ENCODE measurements around the gene PPP1R7. TPM values are rescaled to one million over a fixed set of nuclear protein-coding genes. Genes with fewer than 3 reads are reported as not detected.

The PPP1R7 gene
- total RNA-seq, 2 donors from 2014 or later: 81.6 to 98.9 TPM

DNA sequence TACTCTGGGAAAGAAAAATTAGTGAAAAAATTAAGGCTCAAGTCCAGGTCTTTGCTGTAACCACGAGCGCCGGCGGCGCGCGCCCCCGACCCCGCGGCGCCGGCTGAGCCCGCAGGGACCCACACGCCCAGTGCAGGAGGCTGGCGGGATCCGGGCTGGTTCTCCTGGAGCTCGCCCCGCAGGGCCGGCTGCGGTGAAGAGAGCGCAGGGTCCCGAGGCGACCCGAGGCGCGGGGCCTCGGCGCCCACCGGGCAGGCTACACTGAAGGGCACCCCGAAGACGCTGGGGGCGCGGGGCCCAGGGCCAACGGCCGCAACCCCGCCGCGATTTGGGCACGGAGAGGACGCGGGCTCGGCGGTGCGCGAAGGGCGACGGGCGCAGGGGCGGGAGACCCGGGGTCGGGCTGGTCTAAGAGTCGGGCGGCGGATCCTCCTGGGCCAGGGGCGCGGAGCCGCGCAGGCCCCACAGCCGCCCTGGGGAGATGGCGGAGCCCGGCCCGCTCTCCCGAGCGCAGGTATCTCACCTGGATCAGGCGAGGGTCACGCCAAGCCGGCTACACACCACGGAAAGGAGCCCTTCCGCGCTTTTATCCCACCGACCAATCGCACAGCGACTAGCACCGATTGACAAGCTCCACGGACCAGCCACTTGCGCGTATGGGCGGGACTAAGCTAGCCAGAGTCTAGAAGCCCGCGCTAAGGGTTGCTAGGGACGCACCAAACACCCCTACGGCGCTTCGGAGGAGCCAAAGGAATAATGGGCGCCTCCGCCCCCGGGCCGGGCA lies 1.2 kb upstream of the PPP1R7 start, which contains the start of gene PASK:
PASK (minus strand) TSS at position 582 of the 784 bp plus-strand sequence. CDS start 6,440 bp downstream, outside the sequence.
- Mint-ChIP-seq H3K27ac (peak within 1 kb of the TSS; percentile 91 to 95), H3K9me3 (no peaks in the 10 kb centered on the region), H3K36me3 (peaks cover 14 to 28% of the 10 kb centered on the region in 2 donors)
- peak; percentile 87 to 88 for ATAC-seq
- peak; percentile 92 to 94 for DNase-seq (ENCODE audit: low spot score in 2 of 2)

DNA sequence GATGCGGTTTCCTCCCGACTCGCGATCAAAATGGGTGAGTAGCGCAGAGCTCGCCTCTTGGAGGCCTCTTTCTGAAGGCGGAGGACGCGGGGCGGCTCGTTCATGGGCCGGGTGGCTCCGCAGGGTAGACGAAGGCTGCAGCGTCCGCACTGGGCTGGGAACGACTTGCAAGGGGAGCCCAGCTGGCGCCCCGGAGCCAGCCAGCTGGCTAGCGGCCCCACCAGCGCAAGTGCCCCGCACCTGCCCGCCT lies 667 bp upstream of the PPP1R7 start:
- ATAC-seq: no peak
- Mint-ChIP-seq H3K9me3 (no peaks in the 10 kb centered on the region), H3K27ac (peak overlapping the region; percentile 91 to 95), H3K36me3 (peaks cover 14 to 28% of the 10 kb centered on the region in 2 donors)
- DNase-seq (ENCODE audit: low spot score in 2 of 2): no peak

DNA sequence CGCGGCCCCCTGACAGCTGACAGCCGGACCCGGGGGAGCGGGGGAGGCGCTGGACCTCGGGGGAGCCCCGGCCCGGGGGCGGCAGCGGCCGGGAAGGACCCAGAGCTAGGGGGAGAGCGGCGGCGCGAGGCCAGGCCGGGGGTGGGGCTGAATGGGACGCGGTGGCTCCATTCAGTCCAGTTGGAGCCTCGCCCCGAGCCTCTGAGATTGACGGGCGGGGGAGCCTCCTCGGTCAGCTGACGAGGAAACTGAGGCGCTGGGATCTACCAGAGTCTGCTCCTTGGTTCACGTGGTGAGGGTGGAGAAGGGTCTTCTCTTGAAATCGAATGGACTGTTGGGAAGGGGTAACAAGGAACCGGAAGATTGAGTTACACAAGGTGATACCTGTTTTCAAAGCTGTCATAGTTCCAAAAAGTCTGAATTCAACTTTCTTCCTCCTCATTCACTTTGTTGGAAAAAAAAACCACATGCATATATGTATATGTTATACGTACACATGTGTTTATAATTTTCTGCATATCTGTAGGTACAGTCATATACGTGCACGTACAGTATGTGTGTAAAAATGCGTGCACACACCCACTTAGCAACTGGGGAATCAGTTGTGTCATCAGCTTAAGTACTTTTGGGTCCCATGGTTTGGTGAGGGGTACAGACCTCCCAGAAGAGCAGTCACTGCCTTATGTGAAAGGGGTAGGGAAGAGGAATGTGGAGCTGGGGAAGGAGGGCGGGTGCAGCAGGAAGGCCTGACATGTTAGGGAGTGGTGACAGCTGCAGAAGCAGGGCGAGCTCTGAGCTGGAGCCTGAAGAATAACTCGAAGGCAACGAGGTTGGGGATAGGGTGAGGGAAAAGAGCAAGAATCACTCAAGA lies 628 bp downstream of the PPP1R7 start:
- DNase-seq (ENCODE audit: low spot score in 2 of 2) (no peak), ATAC-seq (peak in 1 of 2 donors; percentile 26)
- no peaks in the 10 kb centered on the region for H3K9me3 Mint-ChIP-seq
- H3K36me3 Mint-ChIP-seq: peaks cover 14 to 28% of the 10 kb centered on the region in 2 donors
- H3K27ac Mint-ChIP-seq: peak overlapping the region; percentile 91 to 93

DNA sequence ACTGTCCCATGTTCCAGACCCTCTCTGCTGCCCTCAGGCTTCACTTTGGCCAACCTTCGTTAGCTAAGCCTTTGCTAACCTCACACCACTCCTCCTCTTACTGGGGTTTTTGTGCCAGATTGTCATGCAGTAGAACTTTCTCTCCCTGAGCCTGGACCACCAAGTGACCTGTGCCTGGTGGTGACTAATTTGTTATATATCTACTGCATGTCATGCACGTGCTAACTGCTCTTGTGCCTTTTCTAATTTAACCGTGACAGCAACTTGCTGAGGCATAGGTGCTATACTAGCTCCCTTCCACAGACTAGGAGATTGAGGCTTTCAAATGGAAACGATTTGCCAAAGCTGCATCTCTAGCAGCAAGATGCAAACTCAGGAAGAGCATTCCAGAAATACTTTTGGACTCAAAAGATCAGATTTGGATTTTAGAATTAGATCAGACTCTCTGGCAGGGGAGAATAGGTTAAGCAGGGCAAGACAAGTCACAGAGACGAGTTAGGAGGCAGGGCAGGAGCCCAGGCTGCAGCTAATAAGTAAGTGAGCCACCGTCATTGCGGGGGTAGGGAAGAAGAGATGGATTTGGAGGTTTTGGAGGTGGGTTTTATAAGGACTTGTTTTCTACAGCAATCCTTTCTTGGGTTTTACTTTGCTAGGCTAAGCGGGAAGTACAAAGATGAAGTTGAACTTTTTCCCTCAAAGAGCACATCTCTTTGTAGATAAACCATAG lies 1.8 kb downstream of the PPP1R7 start:
- peak overlapping the region; percentile 4 to 91 for H3K27ac Mint-ChIP-seq
- peaks cover 14 to 28% of the 10 kb centered on the region in 2 donors for H3K36me3 Mint-ChIP-seq
- no peak for ATAC-seq
- H3K9me3 Mint-ChIP-seq: no peaks in the 10 kb centered on the region
- no peak for DNase-seq (ENCODE audit: low spot score in 2 of 2)

DNA sequence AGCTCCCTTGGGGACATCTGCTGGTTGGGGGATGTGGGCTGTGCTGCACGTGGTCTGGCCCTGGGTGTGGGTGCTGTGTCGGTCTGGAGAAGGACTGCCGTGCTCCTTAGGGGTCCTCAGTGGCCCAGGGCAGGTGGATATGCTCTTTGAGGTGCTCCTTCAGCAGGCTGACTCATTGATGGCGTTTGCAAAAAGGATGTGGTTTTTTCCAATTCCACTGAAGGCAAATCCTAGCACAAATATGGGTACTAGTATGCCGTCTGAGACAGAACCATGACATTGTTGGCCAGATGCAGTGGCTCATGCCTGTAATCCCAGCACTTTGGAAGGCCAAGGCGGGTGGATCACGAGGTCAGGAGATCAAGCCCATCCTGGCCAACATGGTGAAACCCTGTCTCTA lies 3.3 kb downstream of the PPP1R7 start:
- Mint-ChIP-seq H3K36me3 (peaks cover 7 to 23% of the 10 kb centered on the region in 2 donors), H3K9me3 (no peaks in the 10 kb centered on the region), H3K27ac (peak overlapping the region; percentile 20 to 92)
- no peak for ATAC-seq
- DNase-seq (ENCODE audit: low spot score in 2 of 2): no peak

DNA sequence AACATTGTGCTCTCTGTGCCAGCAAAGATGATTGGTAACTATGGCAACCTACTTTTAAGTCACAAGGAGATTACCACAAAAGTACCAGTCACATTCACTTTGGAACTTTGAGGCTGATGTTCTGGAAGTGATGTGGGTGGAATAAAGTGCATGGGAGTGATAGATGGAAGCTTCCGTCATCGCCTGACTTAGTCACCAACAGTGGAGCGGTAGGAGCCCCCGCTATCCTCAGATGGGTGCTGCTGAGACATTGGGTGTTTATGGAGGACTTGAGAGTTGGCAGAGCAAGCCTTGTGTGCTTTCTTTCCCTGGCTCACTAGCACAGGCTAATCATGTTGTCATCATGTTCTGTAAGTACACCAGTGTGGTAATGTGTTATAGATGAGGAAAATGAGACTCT lies 4.6 kb downstream of the PPP1R7 start:
- H3K9me3 Mint-ChIP-seq: no peaks in the 10 kb centered on the region
- ATAC-seq (peak; percentile 36 to 70), DNase-seq (ENCODE audit: low spot score in 2 of 2) (peak in 1 of 2 donors; percentile 33)
- peaks cover 12 to 27% of the 10 kb centered on the region in 2 donors for H3K36me3 Mint-ChIP-seq
- H3K27ac Mint-ChIP-seq: peak overlapping the region in 1 of 2 donors; percentile 47

DNA sequence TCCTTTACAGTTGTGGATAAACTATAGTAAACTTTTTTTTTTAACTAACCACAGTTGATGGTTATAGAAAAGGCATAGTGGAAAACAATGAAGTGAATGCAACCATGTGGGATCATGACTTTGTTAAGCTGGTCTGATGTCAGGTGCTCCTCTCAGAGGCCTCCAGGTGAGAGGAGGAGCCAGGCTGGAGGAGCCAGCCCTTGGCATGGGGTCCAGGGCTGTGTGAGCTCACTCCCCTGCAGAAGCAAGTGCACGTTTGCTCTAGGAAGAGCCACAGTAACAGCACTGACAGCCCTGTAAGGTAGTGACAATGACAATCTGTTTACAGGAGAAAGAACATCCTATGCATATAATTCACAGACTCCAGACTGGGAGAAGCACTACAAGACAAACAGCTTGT lies 5.7 kb downstream of the PPP1R7 start:
- DNase-seq (ENCODE audit: low spot score in 2 of 2) (no peak), ATAC-seq (no peak)
- Mint-ChIP-seq H3K9me3 (no peaks in the 10 kb centered on the region), H3K27ac (peak overlapping the region in 1 of 2 donors; percentile 22), H3K36me3 (peaks cover 7 to 17% of the 10 kb centered on the region in 2 donors)

DNA sequence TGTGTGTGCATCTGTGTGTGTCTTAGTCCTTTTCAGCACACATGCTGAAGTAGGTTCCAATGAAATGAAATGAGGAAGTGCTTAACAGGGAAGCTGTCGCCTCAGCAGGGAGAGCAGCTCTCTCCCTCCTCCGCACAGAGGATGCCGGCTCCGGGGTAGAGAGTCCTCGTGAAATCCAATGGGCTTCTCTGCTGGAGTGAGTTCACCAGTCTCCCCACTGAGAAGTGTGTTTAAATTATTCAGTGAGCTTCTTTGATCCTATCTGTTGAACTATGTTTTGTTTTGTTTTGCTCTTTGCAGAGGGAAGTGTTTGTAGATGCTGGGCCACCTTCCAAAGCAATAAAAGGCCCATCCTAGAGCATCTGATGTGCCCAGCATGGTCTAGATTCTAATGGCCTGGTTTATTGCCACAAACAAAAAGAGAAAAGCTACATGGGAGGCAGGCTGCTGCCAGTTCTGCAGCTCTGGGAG lies 6.7 kb downstream of the PPP1R7 start:
- H3K27ac Mint-ChIP-seq: peak overlapping the region in 1 of 2 donors; percentile 37
- ATAC-seq: no peak

DNA sequence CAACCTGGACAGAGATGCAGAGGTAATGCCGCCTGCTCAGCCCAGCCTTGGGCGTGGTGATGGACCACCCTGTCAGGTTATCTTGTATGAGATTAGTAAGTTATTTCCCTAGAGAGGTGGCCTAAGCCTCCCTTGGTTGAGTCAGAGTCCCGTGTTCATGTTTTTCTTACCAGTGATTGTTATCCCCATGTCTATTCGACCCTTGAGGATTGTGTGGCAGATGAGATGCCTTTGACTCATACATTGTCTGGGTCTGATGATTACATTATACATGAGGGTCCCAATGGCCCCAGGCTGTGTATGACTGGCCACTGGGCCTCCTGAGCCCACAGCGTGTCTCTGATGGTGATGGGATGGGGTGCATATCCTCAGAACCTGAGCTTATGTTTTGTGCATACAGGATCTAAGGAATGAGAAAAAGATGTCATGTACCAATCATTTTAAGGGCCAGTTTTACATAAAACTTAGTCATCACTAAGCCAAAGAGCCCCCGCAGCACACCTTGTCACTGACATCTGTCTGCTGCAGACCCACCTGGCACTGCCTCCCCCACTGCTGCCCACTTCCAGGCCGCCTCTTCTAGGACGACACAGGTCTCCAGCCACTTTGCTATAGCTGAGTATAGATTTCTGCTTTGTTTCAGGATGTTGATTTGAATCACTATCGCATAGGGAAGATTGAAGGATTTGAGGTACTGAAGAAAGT lies 7.7 kb downstream of the PPP1R7 start:
- Mint-ChIP-seq H3K36me3 (peaks cover 7 to 15% of the 10 kb centered on the region in 2 donors), H3K9me3 (no peaks in the 10 kb centered on the region), H3K27ac (peak overlapping the region; percentile 23 to 48)
- DNase-seq (ENCODE audit: low spot score in 2 of 2) (no peak), ATAC-seq (no peak)

More for the DNA sequence above, 6.7 kb downstream of the PPP1R7 start:
- no peaks in the 10 kb centered on the region for H3K9me3 Mint-ChIP-seq
- peaks cover 7 to 15% of the 10 kb centered on the region in 2 donors for H3K36me3 Mint-ChIP-seq
- DNase-seq (ENCODE audit: low spot score in 2 of 2): no peak

DNA sequence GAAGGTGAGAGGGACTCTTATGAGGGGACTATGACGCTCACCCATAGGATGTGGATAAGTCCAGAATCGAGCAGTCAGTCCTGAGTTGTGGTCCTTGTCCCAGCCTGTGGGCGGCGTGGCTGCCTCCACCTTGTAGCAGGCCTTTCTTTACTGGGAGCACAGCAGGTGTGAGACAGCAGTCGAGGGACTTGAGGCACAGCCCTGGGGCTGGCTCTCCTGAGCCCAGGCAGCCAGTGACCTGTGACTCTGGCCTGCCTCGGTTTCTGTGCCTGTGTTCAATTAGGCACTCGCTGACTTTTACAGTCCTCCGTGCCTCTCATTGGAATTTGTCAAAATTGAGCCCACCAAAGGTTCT lies 8.3 kb downstream of the PPP1R7 start:
- no peak for ATAC-seq
- peaks cover 7 to 9% of the 10 kb centered on the region in 2 donors for H3K36me3 Mint-ChIP-seq
- H3K9me3 Mint-ChIP-seq: no peaks in the 10 kb centered on the region
- no peak for DNase-seq (ENCODE audit: low spot score in 2 of 2)
- no peak overlapping the region for H3K27ac Mint-ChIP-seq

DNA sequence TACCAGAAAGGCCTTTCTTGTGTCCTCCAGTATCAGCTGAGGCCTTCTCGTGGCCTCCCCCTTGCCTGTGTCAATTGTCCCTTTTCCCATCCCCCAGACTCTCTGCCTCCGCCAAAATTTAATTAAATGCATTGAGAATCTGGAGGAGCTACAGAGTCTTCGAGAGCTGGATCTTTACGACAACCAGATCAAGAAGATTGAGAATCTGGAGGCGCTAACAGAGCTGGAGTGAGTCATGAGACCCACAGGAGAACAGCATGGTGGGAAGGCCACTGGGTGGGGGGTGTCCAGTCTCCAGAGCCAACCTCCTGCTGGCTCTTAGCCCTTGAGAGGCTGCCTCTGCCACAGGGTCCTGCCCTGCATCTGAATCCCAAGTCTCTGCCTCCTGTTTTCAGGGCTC lies 8.8 kb downstream of the PPP1R7 start:
- no peaks in the 10 kb centered on the region for H3K9me3 Mint-ChIP-seq
- H3K27ac Mint-ChIP-seq: peak overlapping the region in 1 of 2 donors; percentile 77
- no peak for DNase-seq (ENCODE audit: low spot score in 2 of 2)
- ATAC-seq: no peak
- peaks cover 7% of the 10 kb centered on the region in 2 donors for H3K36me3 Mint-ChIP-seq

DNA sequence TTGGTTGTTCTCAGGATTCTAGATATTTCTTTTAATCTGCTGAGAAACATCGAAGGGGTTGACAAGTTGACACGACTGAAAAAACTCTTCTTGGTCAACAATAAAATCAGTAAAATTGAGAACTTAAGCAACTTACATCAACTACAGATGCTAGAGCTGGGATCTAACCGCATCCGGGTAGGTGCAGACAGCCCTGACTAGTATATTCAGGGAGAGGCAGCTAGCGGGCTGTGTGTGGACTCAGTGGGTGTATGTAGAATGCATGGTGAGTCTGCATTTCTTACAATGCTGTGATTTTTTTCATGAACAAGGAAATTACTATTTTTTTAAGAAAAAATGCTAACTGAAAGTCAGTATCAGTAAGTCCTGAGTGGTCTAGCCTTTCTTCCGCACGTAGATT lies 10.1 kb downstream of the PPP1R7 start:
- no peaks in the 10 kb centered on the region for H3K9me3 Mint-ChIP-seq
- peaks cover 7% of the 10 kb centered on the region in 2 donors for H3K36me3 Mint-ChIP-seq
- H3K27ac Mint-ChIP-seq: no peak overlapping the region
- ATAC-seq (no peak), DNase-seq (ENCODE audit: low spot score in 2 of 2) (no peak)

DNA sequence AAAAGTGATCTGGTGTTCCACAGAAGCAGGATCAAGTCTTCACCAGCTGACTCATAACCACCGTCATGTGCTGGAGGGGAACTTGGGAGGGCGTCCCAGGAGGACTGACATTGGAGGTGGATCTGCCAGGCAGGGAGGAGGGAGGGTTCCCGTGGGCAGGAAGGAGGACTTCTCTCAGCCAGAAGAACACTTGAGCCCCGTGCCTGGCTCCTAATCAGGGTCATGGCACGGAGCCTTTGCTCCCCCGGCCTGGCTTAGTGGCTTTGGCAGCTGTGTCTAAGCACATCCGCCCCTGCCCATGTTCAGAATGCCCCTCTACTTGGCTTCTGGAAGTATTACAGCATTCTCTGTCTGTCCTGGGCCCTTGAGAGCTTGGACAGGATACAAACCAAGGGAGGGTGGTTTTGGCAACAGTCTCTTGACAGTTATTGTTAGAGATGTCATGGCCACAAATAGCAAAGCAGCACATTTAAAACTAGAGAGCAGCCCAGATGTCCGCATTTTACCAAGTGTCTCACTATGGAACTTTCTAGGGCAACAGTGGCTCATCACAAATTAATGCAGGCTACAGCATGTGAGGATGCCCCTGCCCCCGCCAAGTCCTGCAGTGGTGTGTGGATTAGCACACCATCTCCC lies 11.5 kb downstream of the PPP1R7 start:
- DNase-seq (ENCODE audit: low spot score in 2 of 2) (no peak), ATAC-seq (no peak)
- H3K9me3 Mint-ChIP-seq: no peaks in the 10 kb centered on the region
- peak overlapping the region in 1 of 2 donors; percentile 51 for H3K27ac Mint-ChIP-seq
- peaks cover 7 to 12% of the 10 kb centered on the region in 2 donors for H3K36me3 Mint-ChIP-seq

DNA sequence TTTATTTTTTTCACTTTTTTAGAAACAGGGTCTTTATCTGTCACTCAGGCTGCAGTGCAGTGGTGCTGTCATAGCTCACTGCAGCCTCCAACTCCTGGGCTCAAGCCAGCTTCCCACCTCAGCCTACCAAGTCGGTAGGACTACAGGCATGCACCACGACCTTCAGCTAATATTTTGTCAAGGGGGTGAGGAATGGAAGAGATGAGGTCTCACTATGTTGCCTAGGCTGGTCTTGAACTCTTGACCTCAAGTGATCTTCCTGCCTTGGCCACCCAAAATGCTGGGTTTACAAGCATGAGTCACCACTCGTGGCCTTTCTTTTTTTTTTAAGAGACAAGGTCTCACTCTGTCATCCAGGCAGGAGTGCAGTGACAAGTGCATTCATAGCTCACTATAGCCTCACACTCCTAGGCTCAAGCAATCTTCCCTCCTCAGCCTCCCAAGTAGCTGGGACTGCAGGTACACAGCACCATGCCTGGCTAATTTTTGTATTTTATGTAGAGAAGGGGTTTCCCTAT lies 13.4 kb downstream of the PPP1R7 start:
- no peak overlapping the region for H3K27ac Mint-ChIP-seq
- peaks cover 13 to 20% of the 10 kb centered on the region in 2 donors for H3K36me3 Mint-ChIP-seq
- no peaks in the 10 kb centered on the region for H3K9me3 Mint-ChIP-seq
- ATAC-seq (peak in 1 of 2 donors; percentile 29), DNase-seq (ENCODE audit: low spot score in 2 of 2) (no peak)

DNA sequence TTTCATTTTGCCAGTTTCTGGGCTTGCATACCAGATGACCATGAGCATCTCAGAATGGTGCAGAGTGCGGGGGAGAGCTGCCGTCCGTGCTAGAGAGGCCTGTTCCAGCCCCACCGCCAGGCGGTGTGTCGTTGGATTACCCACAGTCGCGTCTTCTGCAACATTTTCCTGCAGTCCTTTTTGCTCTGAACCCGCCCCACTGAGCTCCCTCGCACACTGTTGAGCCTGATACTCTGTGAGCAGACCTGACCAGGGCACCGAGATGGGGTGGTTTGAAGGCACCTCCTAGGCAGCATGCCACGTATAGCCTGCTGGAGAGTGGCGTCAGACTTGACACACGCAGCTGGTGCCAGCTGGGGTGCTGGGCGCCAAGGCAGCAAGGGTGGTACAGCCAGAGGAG lies 18.1 kb downstream of the PPP1R7 start:
- peaks cover 5 to 10% of the 10 kb centered on the region in 2 donors for H3K9me3 Mint-ChIP-seq
- H3K36me3 Mint-ChIP-seq: peaks cover 37 to 42% of the 10 kb centered on the region in 2 donors
- no peak for DNase-seq (ENCODE audit: low spot score in 2 of 2)
- H3K27ac Mint-ChIP-seq: peak overlapping the region in 1 of 2 donors; percentile 79
- no peak for ATAC-seq
